Stomach smooth muscle (tissue), 2 donors: ENCODE measurements around the gene TNFSF13B.
"Not testable (repeated sequence)": the region's sequence is repeated elsewhere in the genome, so short reads cannot be mapped to it uniquely, and the experiment has no call there.

ENCODE experiments used
- H3K27ac ChIP-seq: one replicate; pipeline ENCODE4 v1.7.0; 2013; ENCODE audit warnings: mild to moderate bottlenecking, low read length, inconsistent platforms
- H3K27me3 ChIP-seq, 2 donors: one replicate each; pipeline ENCODE4 v1.7.0; 2013; ENCODE audit warnings: low read length in 2 of 2; ENCODE audit not compliant: insufficient read depth in 2 of 2, control insufficient read depth in 1 of 2
- H3K36me3 ChIP-seq, 2 donors: one replicate each; pipeline ENCODE4 v1.7.0; 2013; ENCODE audit warnings: low read length in 2 of 2; ENCODE audit not compliant: control insufficient read depth in 2 of 2, insufficient read depth in 2 of 2
- H3K4me1 ChIP-seq: one replicate; pipeline ENCODE4 v1.7.0; 2013; ENCODE audit warnings: low read length; ENCODE audit not compliant: control insufficient read depth, insufficient read depth
- H3K4me3 ChIP-seq, 2 donors: one replicate each; pipeline ENCODE4 v1.7.0; 2013; ENCODE audit warnings: low read length in 2 of 2
- H3K9ac ChIP-seq, 2 donors: one replicate each; pipeline ENCODE4 v1.7.0; 2013; ENCODE audit warnings: low read length in 2 of 2, mild to moderate bottlenecking in 1 of 2
- H3K9me3 ChIP-seq, 2 donors: one replicate each; pipeline ENCODE4 v1.7.0; 2013; ENCODE audit warnings: low read length in 2 of 2; ENCODE audit not compliant: control insufficient read depth in 2 of 2
- donor health status: healthy.
- donor health status: Pancreatic carcinoma.

The TNFSF13B gene

GRCh38 chr13:108283110-108283509 is 13.6 kb downstream of the TNFSF13B start:
- Histone ChIP-seq H3K27ac (no peak overlapping the region), H3K36me3 (no peaks in the 10 kb centered on the region), H3K4me1 (no peaks in the 10 kb centered on the region), H3K4me3 (no peak overlapping the region), H3K27me3 (no peaks in the 10 kb centered on the region), H3K9me3 (no peaks in the 10 kb centered on the region), H3K9ac (no peak overlapping the region)

- H3K4me3 ChIP-seq, result no peak overlapping the region
- no peaks in the 10 kb centered on the region for H3K27me3 ChIP-seq
- no peak overlapping the region for H3K27ac ChIP-seq
- H3K4me1 ChIP-seq, result no peaks in the 10 kb centered on the region
- no peak overlapping the region for H3K9ac ChIP-seq
- no peaks in the 10 kb centered on the region for H3K9me3 ChIP-seq
- H3K36me3 ChIP-seq, result no peaks in the 10 kb centered on the region
These were observed 19.2 kb downstream of the TNFSF13B start for GRCh38 chr13:108288741-108289140.

GRCh38 chr13:108289819-108290218 is 20.3 kb downstream of the TNFSF13B start:
- H3K36me3 ChIP-seq, result no peaks in the 10 kb centered on the region
- H3K9me3 ChIP-seq, result no peaks in the 10 kb centered on the region
- H3K27me3 ChIP-seq, result no peaks in the 10 kb centered on the region
- H3K9ac ChIP-seq, result no peak overlapping the region
- no peak overlapping the region for H3K4me3 ChIP-seq
- no peaks in the 10 kb centered on the region for H3K4me1 ChIP-seq
- H3K27ac ChIP-seq, result no peak overlapping the region

DNA sequence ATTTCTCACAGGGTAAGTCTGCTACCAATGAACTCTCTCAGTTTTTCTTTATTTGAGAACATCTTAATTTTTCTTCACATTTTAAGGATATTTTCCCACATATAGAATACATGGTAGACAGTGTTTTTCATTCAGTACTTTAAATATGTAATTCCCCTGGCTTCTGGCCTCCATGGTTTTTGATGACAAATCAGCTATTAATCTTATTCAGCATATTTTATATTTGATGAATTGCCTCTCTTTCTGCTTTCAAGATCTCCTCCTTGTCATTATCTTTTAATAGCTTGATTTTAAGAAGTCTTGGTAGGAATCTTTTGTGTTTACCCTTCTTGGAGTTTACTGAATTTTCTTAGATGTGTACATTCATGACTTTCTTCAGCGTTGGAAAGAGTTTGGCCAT is 27.6 kb downstream of the TNFSF13B start:
- Histone ChIP-seq H3K36me3 (no peaks in the 10 kb centered on the region), H3K9ac (no peak overlapping the region), H3K9me3 (no peaks in the 10 kb centered on the region), H3K4me1 (no peaks in the 10 kb centered on the region), H3K27me3 (no peaks in the 10 kb centered on the region), H3K27ac (no peak overlapping the region), H3K4me3 (no peak overlapping the region)

GRCh38 chr13:108302279-108302678 is 32.8 kb downstream of the TNFSF13B start:
- Histone ChIP-seq H3K4me3 (no peak overlapping the region), H3K9ac (no peak overlapping the region)

DNA sequence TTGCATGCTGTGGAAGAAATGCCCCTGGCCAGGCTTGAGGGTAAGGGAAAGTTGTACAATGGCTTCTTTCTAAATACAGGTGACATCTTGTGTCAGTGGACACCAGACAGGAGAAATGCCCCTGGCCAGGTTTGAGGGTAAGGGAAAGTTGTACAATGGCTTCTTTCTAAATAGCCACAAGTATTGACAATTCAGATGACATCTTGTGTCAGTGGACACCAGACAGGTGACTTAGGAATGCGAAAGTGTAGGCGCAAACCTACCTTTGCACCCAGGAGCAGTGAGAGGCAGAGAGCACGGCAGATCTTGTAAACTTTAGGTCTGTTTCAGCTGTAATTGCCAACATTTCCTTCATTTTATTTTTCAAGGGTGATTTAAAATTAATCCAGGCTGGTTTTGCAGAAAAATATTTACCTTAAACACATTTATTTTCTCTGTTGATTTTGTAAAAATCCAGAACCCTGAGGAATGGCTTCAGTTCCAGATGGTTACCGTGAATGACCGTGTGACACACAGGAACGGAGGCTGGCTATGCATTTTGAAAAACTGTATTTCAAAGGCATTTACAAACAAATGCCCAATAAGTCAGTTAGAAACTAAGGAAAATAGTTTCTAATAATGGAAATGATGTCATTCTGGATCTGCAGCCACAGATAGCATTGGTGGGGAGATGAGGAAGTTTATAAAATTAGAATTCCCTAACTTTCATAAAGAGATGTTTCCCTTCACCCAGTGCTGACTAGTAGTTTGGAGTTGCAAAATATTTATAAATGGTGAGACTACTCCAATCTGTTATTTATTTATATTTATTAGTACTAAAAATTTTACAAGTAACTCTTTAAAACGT is 34.9 kb downstream of the TNFSF13B start:
- Histone ChIP-seq H3K9me3 (no peaks in the 10 kb centered on the region), H3K27ac (no peak overlapping the region), H3K4me3 (no peak overlapping the region), H3K36me3 (no peaks in the 10 kb centered on the region), H3K9ac (no peak overlapping the region), H3K27me3 (no peaks in the 10 kb centered on the region), H3K4me1 (no peaks in the 10 kb centered on the region)

More at GRCh38 chr13:108302279-108302678, 32.8 kb downstream of the TNFSF13B start:
- Histone ChIP-seq H3K9me3 (no peaks in the 10 kb centered on the region), H3K4me1 (no peaks in the 10 kb centered on the region), H3K27me3 (no peaks in the 10 kb centered on the region), H3K36me3 (no peaks in the 10 kb centered on the region), H3K27ac (no peak overlapping the region)

- H3K27me3 ChIP-seq, result no peaks in the 10 kb centered on the region
- no peak overlapping the region for H3K4me3 ChIP-seq
- no peaks in the 10 kb centered on the region for H3K4me1 ChIP-seq
- H3K9me3 ChIP-seq, result no peaks in the 10 kb centered on the region
- H3K27ac ChIP-seq, result no peak overlapping the region
- no peak overlapping the region for H3K9ac ChIP-seq
- H3K36me3 ChIP-seq, result no peaks in the 10 kb centered on the region
These were observed 36.1 kb downstream of the TNFSF13B start for GRCh38 chr13:108305655-108306054.

GRCh38 chr13:108306860-108307259 is 37.3 kb downstream of the TNFSF13B start:
- H3K4me3 ChIP-seq, result no peak overlapping the region
- H3K4me1 ChIP-seq, result no peaks in the 10 kb centered on the region
- no peaks in the 10 kb centered on the region for H3K36me3 ChIP-seq
- no peak overlapping the region for H3K9ac ChIP-seq
- no peaks in the 10 kb centered on the region for H3K27me3 ChIP-seq
- H3K9me3 ChIP-seq, result no peaks in the 10 kb centered on the region
- no peak overlapping the region for H3K27ac ChIP-seq

- H3K27me3 ChIP-seq, H3K4me3 ChIP-seq, H3K4me1 ChIP-seq, H3K9ac ChIP-seq, H3K36me3 ChIP-seq, H3K9me3 ChIP-seq, H3K27ac ChIP-seq: not testable (repeated sequence)
These were observed 42.1 kb downstream of the TNFSF13B start for GRCh38 chr13:108311596-108311995.

DNA sequence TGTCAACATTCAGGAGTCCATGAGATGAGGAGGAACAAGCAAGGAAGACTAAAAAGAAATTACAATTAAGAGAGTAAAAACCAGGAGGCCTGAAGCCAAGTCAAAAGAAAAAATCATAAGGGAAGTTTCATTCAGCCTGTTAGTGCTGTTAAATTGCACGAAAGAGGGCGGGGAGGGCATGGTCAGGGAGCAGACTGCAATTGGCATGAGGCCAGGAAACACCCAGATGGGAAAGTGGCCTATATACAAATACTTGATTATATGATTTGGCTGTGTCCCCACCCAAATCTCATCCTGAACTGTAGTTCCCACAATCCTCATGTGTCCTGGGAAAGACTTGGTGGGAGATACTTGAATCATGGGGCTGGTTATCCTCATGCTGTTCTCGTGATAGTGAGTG is 43.9 kb downstream of the TNFSF13B start:
- no peak overlapping the region for H3K27ac ChIP-seq
- H3K4me1 ChIP-seq, result no peaks in the 10 kb centered on the region
- H3K4me3 ChIP-seq, result no peak overlapping the region
- no peaks in the 10 kb centered on the region for H3K36me3 ChIP-seq
- no peaks in the 10 kb centered on the region for H3K27me3 ChIP-seq
- H3K9me3 ChIP-seq, result no peaks in the 10 kb centered on the region
- no peak overlapping the region for H3K9ac ChIP-seq

GRCh38 chr13:108315273-108315672 is 45.8 kb downstream of the TNFSF13B start:
- no peak overlapping the region for H3K4me3 ChIP-seq
- no peaks in the 10 kb centered on the region for H3K4me1 ChIP-seq
- H3K9me3 ChIP-seq, result no peaks in the 10 kb centered on the region
- no peaks in the 10 kb centered on the region for H3K36me3 ChIP-seq
- H3K27ac ChIP-seq, result no peak overlapping the region
- H3K27me3 ChIP-seq, result no peaks in the 10 kb centered on the region
- H3K9ac ChIP-seq, result no peak overlapping the region
